ENCODE data around the gene PIAS4. TPM values are rescaled to one million over a fixed set of nuclear protein-coding genes. Genes with fewer than 3 reads are reported as not detected.

Gene PIAS4
- total RNA-seq, 1 donor from 2014 or later = 48.0 TPM

DNA sequence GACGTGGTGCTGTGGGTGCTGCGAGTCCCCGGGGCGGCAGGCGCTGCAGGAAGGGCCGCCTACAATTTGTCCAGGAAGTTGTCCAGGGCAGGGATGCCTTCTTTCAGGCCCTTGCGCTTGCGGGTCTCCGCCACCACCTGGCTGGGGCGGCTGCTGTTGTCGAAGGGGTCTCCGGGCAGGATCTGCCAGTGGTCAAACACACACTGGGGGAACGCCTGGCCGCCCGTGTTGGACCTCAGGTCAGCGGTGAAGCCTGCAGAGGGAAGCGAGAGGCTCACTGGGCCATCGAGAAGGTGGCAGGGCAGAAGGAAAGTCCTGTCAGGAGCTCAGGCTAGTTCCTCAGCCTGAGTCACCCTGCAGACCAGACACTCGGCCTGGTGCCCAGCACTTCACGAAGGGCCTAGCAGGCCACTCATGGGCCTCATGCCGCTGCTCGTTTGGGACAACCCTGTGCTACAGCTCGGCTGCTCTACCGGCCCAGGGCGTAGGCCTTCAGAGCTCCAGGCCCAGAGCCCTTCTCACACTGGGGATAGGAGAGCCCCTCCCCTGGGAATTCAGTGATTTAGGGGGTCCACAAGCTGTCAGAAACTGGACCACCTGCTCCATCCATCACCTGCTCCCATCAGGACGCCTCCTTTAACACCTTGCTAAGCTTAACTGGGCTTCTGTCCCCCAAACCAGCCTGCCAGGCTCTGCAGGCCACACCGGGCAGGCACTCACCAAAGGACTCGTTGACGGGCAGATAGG is 30.9 kb upstream of the PIAS4 start:
- Mint-ChIP-seq H3K4me1 (peaks cover 2% of the 10 kb centered on the region), H3K9me3 (no peaks in the 10 kb centered on the region), H3K27me3 (ENCODE audit: low read depth) (no peaks in the 10 kb centered on the region), H3K4me3 (no peak overlapping the region), H3K36me3 (peaks cover 20% of the 10 kb centered on the region), H3K27ac (no peak overlapping the region)
- TF ChIP-seq, protein P1, sequence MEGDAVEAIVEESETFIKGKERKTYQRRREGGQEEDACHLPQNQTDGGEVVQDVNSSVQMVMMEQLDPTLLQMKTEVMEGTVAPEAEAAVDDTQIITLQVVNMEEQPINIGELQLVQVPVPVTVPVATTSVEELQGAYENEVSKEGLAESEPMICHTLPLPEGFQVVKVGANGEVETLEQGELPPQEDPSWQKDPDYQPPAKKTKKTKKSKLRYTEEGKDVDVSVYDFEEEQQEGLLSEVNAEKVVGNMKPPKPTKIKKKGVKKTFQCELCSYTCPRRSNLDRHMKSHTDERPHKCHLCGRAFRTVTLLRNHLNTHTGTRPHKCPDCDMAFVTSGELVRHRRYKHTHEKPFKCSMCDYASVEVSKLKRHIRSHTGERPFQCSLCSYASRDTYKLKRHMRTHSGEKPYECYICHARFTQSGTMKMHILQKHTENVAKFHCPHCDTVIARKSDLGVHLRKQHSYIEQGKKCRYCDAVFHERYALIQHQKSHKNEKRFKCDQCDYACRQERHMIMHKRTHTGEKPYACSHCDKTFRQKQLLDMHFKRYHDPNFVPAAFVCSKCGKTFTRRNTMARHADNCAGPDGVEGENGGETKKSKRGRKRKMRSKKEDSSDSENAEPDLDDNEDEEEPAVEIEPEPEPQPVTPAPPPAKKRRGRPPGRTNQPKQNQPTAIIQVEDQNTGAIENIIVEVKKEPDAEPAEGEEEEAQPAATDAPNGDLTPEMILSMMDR (IDR thresholded peaks at IDR 0.05; ENCODE audit: unreplicated experiment) = no peak
- DNase-seq (ENCODE audit: low spot score in 2 of 2, unreplicated experiment in 2 of 2) = no peak

DNA sequence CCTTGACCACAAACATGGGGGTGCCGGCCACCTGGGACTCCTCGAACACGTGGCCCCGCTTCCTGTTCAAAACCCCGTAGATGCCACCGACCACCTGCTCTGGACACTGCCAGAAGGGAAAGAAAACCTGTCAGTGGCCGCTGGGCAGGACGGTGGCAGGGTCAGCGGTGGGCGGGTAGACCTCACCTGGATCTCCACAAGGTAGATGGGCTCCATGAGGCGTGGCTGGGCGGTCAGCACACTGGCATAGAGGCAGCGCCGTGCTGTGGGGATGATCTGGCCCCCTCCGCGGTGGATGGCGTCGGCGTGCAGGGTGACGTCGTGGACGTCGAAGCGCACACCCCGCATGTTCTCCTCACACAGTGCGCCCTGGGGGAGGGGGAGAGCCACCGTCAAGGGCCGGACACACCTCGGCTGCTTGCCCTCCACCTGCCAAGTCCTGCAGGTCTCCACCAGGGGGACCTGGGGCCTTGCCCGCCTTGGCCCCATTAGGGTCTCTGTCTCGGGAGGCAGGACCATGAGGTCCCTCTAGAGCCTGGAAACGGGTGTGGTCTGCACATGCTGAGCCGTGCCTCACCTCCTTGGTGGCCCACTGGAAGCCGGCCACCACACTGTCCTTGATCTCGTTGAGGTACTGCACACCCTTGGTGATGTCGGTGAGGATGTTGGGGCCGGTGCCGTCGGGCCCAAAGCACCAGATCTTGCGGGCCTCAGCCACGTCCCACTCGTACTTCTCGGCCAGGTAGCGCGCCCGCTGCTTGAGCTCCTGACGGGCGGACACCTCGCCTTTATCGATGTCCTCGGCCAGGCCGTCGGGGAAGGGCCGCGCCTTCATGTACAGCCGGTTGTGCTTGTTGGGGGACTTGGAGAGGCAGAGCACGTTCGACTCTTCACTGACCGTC is 30.0 kb upstream of the PIAS4 start:
- no peaks in the 10 kb centered on the region for H3K9me3 Mint-ChIP-seq
- TF ChIP-seq, protein P1 (IDR thresholded peaks at IDR 0.05; ENCODE audit: unreplicated experiment) = peak; percentile 23
- peaks cover 3% of the 10 kb centered on the region for H3K4me1 Mint-ChIP-seq
- no peak overlapping the region for H3K4me3 Mint-ChIP-seq
- peaks cover 23% of the 10 kb centered on the region for H3K36me3 Mint-ChIP-seq
- no peak overlapping the region for H3K27ac Mint-ChIP-seq
- no peaks in the 10 kb centered on the region for H3K27me3 Mint-ChIP-seq (ENCODE audit: low read depth)
- DNase-seq (ENCODE audit: low spot score in 2 of 2, unreplicated experiment in 2 of 2) = no peak

DNA sequence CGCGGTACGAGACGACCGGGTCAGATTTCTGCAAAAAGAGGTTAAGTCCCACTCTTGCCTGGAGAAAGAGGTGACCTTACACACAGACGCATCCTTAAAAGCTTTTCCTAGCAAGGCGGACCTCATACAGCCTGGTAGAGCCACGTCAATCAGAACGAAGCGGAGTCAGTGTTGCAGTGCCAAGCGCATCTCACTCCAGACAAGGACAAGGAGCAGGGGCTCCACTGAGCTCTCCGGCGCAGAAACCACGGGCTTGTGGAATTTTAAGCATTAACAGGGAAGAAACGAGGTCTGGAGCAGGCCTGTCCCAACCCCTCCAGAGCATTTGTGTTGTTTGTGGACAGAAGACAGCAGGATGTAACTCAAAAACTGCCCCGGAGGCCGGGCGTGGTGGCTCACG is 29.4 kb upstream of the PIAS4 start:
- TF ChIP-seq, protein P1 (IDR thresholded peaks at IDR 0.05; ENCODE audit: unreplicated experiment) = no peak
- H3K27me3 Mint-ChIP-seq (ENCODE audit: low read depth) = no peaks in the 10 kb centered on the region
- H3K4me3 Mint-ChIP-seq = no peak overlapping the region
- H3K36me3 Mint-ChIP-seq = peaks cover 30% of the 10 kb centered on the region
- peaks cover 9% of the 10 kb centered on the region for H3K4me1 Mint-ChIP-seq
- H3K9me3 Mint-ChIP-seq = no peaks in the 10 kb centered on the region
- DNase-seq (ENCODE audit: low spot score in 2 of 2, unreplicated experiment in 2 of 2) = no peak
- peak overlapping the region; percentile 36 for H3K27ac Mint-ChIP-seq

DNA sequence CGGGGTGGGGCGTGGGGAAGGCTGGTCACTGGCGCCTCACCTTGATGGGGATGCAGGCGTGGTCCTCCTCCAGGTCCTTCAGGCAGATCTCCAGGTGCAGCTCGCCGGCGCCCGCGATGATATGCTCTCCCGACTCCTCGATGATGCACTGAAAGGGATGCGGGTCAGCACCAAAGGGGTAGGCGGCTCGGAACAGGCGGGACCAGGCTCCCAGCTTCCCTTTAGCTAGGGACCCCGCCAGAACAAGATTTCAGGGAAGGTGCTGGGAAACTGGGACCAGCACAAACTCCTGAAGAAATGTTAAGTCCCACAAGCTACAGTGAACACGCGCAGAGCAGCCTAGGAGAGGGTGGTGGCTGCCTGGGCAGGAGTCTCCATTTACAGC is 28.3 kb upstream of the PIAS4 start:
- Mint-ChIP-seq H3K27me3 (ENCODE audit: low read depth) (no peaks in the 10 kb centered on the region), H3K4me1 (peaks cover 21% of the 10 kb centered on the region), H3K27ac (peak overlapping the region; percentile 34), H3K4me3 (no peak overlapping the region), H3K9me3 (no peaks in the 10 kb centered on the region), H3K36me3 (peaks cover 40% of the 10 kb centered on the region)
- TF ChIP-seq, protein P1 (IDR thresholded peaks at IDR 0.05; ENCODE audit: unreplicated experiment) = no peak
- no peak for DNase-seq (ENCODE audit: low spot score in 2 of 2, unreplicated experiment in 2 of 2)

DNA sequence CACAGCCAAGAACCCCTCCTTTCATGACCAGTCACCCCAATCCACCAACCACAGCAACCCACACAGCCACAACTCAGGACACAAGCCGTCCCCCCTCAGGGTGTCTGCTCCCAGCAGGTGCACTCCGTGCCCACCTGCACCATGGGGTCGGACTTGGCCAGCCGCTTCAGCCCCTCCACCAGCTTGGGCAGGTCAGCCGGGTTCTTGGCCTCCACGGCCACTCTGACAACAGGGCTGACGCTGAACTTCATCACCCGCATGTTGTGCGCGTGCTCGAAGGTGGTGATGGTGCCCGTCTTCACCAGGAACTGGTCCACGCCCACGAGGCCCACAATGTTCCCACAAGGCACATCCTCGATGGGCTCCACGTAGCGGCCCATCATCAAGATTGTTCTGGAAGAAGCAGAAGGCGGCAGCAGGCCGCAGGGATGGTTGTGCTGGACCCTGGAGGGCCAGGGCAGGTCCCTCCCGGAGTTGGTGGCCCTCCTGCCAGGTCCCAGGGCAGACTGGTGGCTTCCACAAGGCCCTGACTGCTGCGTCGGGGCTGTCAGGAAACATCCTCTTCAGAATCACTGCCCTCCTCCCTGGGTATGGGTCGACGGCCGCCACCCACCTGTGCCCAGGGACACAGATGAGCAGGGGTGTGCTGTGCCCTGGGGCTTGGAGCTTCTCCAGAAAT is 27.7 kb upstream of the PIAS4 start:
- TF ChIP-seq, protein P1 (IDR thresholded peaks at IDR 0.05; ENCODE audit: unreplicated experiment) = no peak
- no peak overlapping the region for H3K4me3 Mint-ChIP-seq
- H3K9me3 Mint-ChIP-seq = no peaks in the 10 kb centered on the region
- peak overlapping the region; percentile 34 for H3K27ac Mint-ChIP-seq
- H3K4me1 Mint-ChIP-seq = peaks cover 24% of the 10 kb centered on the region
- peaks cover 41% of the 10 kb centered on the region for H3K36me3 Mint-ChIP-seq
- H3K27me3 Mint-ChIP-seq (ENCODE audit: low read depth) = no peaks in the 10 kb centered on the region
- DNase-seq (ENCODE audit: low spot score in 2 of 2, unreplicated experiment in 2 of 2) = no peak
